ENCODE results near the gene TGM4. TPM values are rescaled to one million over a fixed set of nuclear protein-coding genes. Genes with fewer than 3 reads are reported as not detected.
A peak's percentile ranks its signal among the peaks of the same experiment; 100 is the strongest.

Gene TGM4
- total RNA-seq, 4 donors from 2014 or later, result not detected

GRCh38 chr3:44862226-44862637 is 12.2 kb upstream of the TGM4 start:
- ATAC-seq (ENCODE audit: low FRiP score) (peak; percentile 49), DNase-seq (ENCODE audit: low spot score) (no peak)
- TF ChIP-seq CTCF (IDR thresholded peaks at IDR 0.05), result no peak

- no peak for ATAC-seq (ENCODE audit: low FRiP score)
- DNase-seq (ENCODE audit: low spot score), result no peak
These were observed 9.0 kb upstream of the TGM4 start for GRCh38 chr3:44865272-44866035.

GRCh38 chr3:44867421-44868111 is 6.8 kb upstream of the TGM4 start:
- DNase-seq (ENCODE audit: low spot score), result no peak
- ATAC-seq (ENCODE audit: low FRiP score), result no peak
- TF ChIP-seq CTCF (IDR thresholded peaks at IDR 0.05), result no peak

More at GRCh38 chr3:44865272-44866035, 9.0 kb upstream of the TGM4 start:
- no peak for TF ChIP-seq CTCF (IDR thresholded peaks at IDR 0.05)

- no peak for TF ChIP-seq CTCF (IDR thresholded peaks at IDR 0.05)
- DNase-seq (ENCODE audit: low spot score), result no peak
- ATAC-seq (ENCODE audit: low FRiP score), result no peak
These were observed 3.9 kb upstream of the TGM4 start for GRCh38 chr3:44870375-44871061.

GRCh38 chr3:44875596-44875995 is 1.2 kb downstream of the TGM4 start:
- ATAC-seq (ENCODE audit: low FRiP score), result no peak
- no peak for DNase-seq (ENCODE audit: low spot score)
- TF ChIP-seq CTCF (IDR thresholded peaks at IDR 0.05), result no peak

- DNase-seq (ENCODE audit: low spot score) (no peak), ATAC-seq (ENCODE audit: low FRiP score) (no peak)
- TF ChIP-seq CTCF (IDR thresholded peaks at IDR 0.05), result no peak
These were observed 2.9 kb downstream of the TGM4 start for GRCh38 chr3:44877333-44877732.
